Vagina (tissue), 2 donors: ENCODE results near the gene CREB3L2. TPM values are rescaled to one million over a fixed set of nuclear protein-coding genes. Genes with fewer than 3 reads are reported as not detected.

Experiments
- DNase-seq, 2 donors: peaks; one replicate each; pipeline ENCODE4 v3.0.0-alpha.2; 2017; ENCODE audit errors: extremely low spot score in 2 of 2
- H3K27ac ChIP-seq: fragments of 200-600 bp; sonication (generic); one replicate; pipeline ENCODE4 v1.5.1; 2019
- H3K27me3 ChIP-seq: fragments of 200-600 bp; sonication (generic); one replicate; pipeline ENCODE4 v1.5.1; 2019
- H3K36me3 ChIP-seq, 2 donors: fragments of 200-600 bp; sonication (generic); one replicate each; pipeline ENCODE4 v1.5.1; 2017 to 2019
- H3K4me1 ChIP-seq: fragments of 200-600 bp; sonication (generic); one replicate; pipeline ENCODE4 v1.5.1; 2019
- H3K4me3 ChIP-seq, 2 donors: fragments of 200-600 bp; sonication (generic); 1 replicate in 1 of 2; 2 replicates in 1 of 2; pipeline ENCODE4 v1.5.1; 2016 to 2019
- H3K9me3 ChIP-seq: fragments of 200-600 bp; sonication (generic); one replicate; pipeline ENCODE4 v1.5.1; 2019
- CTCF ChIP-seq, 3 experiments: fragments of 450-650 bp in 2 of 3; fragments of 200-600 bp in 1 of 3; sonication (generic) in 1 of 3; IDR thresholded peaks; one replicate each; pipeline ENCODE4 v1.5.1; 2017 to 2019; ENCODE audit warnings: antibody characterized with exemption in 3 of 3, mild to moderate bottlenecking in 2 of 3, moderate library complexity in 2 of 3
- POLR2A ChIP-seq, 2 donors: fragments of 450-650 bp; IDR thresholded peaks; one replicate each; pipeline ENCODE4 v1.6.1; 2017; ENCODE audit warnings: antibody characterized with exemption in 2 of 2, mild to moderate bottlenecking in 2 of 2, moderate library complexity in 2 of 2
- POLR2AphosphoS5 ChIP-seq, 2 donors: sonication (generic); formaldehyde crosslinking; IDR thresholded peaks; one replicate each; pipeline ENCODE4 v1.9.0; 2017; ENCODE audit warnings: antibody characterized with exemption in 2 of 2, mild to moderate bottlenecking in 2 of 2, low read depth in 1 of 2; ENCODE audit not compliant: insufficient read depth in 1 of 2
- intact Hi-C: fragments of 100-400 bp; cut with DNase I; formaldehyde crosslinking; loops from one replicate; pipeline ENCODE4 v1.15.1; 2023
- total RNA-seq: library from RNA; depleted of rRNA; stranded (reverse); fragments of >200 nt; gene quantifications from one replicate; pipeline ENCODE4 v1.2.3, GENCODE V29; 2016

CREB3L2 gene
- total RNA-seq, 1 donor from 2014 or later: 28.7 TPM

GRCh38 chr7:137950967-137951366 lies 50.9 kb downstream of the CREB3L2 start:
- no peak for DNase-seq
- Histone ChIP-seq H3K4me1 (peaks cover 41% of the 10 kb centered on the region), H3K27ac (no peak overlapping the region), H3K36me3 (no peaks in the 10 kb centered on the region), H3K9me3 (no peaks in the 10 kb centered on the region), H3K27me3 (no peaks in the 10 kb centered on the region), H3K4me3 (no peak overlapping the region)
- intact Hi-C loops: no loop called here
- TF ChIP-seq POLR2A (IDR thresholded peaks at IDR 0.05): no peak
- TF ChIP-seq POLR2AphosphoS5 (IDR thresholded peaks at IDR 0.05; ENCODE audit: insufficient read depth in 1 of 2, low read depth in 1 of 2): no peak
- no peak for TF ChIP-seq CTCF (IDR thresholded peaks at IDR 0.05)

GRCh38 chr7:137950263-137950621 lies 51.6 kb downstream of the CREB3L2 start:
- Histone ChIP-seq H3K36me3 (no peaks in the 10 kb centered on the region), H3K4me1 (peaks cover 35% of the 10 kb centered on the region), H3K27ac (no peak overlapping the region), H3K27me3 (no peaks in the 10 kb centered on the region), H3K4me3 (no peak overlapping the region), H3K9me3 (no peaks in the 10 kb centered on the region)
- no peak for TF ChIP-seq POLR2A (IDR thresholded peaks at IDR 0.05)
- no peak for TF ChIP-seq POLR2AphosphoS5 (IDR thresholded peaks at IDR 0.05; ENCODE audit: insufficient read depth in 1 of 2, low read depth in 1 of 2)
- no peak for TF ChIP-seq CTCF (IDR thresholded peaks at IDR 0.05)
- DNase-seq: no peak
- intact Hi-C loops: no loop called here

- no peaks in the 10 kb centered on the region for H3K9me3 ChIP-seq
- H3K27ac ChIP-seq: no peak overlapping the region
- H3K4me1 ChIP-seq: peaks cover 33% of the 10 kb centered on the region
- TF ChIP-seq CTCF (IDR thresholded peaks at IDR 0.05): no peak
- TF ChIP-seq POLR2A (IDR thresholded peaks at IDR 0.05): no peak
- TF ChIP-seq POLR2AphosphoS5 (IDR thresholded peaks at IDR 0.05; ENCODE audit: insufficient read depth in 1 of 2, low read depth in 1 of 2): no peak
- no peaks in the 10 kb centered on the region for H3K36me3 ChIP-seq
- H3K27me3 ChIP-seq: no peaks in the 10 kb centered on the region
- H3K4me3 ChIP-seq: no peak overlapping the region
- no peak for DNase-seq
- intact Hi-C loops: no loop called here
These were observed 52.2 kb downstream of the CREB3L2 start for GRCh38 chr7:137949416-137950262.

GRCh38 chr7:137948845-137949330 lies 53.0 kb downstream of the CREB3L2 start:
- TF ChIP-seq POLR2A (IDR thresholded peaks at IDR 0.05) (no peak), CTCF (IDR thresholded peaks at IDR 0.05) (no peak), POLR2AphosphoS5 (IDR thresholded peaks at IDR 0.05; ENCODE audit: insufficient read depth in 1 of 2, low read depth in 1 of 2) (no peak)
- intact Hi-C loops: no loop called here
- DNase-seq: no peak
- no peaks in the 10 kb centered on the region for H3K27me3 ChIP-seq
- H3K36me3 ChIP-seq: no peaks in the 10 kb centered on the region
- no peak overlapping the region for H3K27ac ChIP-seq
- no peaks in the 10 kb centered on the region for H3K9me3 ChIP-seq
- no peak overlapping the region for H3K4me3 ChIP-seq
- peaks cover 33% of the 10 kb centered on the region for H3K4me1 ChIP-seq
